Stimulated activated CD8-positive, alpha-beta memory T cell treated with anti-CD3 and anti-CD28 coated beads, Interleukin-7, amount 100 ng/mL, for 4 hours (primary cell): ENCODE results near the gene IMMP1L.

Experiments used
- DNase-seq, 2 donors: peaks; one replicate each; pipeline ENCODE4 v3.0.0-alpha.2; 2020; ENCODE audit warnings: low read depth in 2 of 2

Gene IMMP1L

GRCh38 chr11:31387379-31387778, 122.0 kb downstream of the IMMP1L start:
- no peak for DNase-seq

- no peak for DNase-seq
Observed at GRCh38 chr11:31383116-31383515, 126.3 kb downstream of the IMMP1L start.
